GM23248 (cell line): ENCODE data around the gene TBXAS1. TPM values are rescaled to one million over a fixed set of nuclear protein-coding genes. Genes with fewer than 3 reads are reported as not detected.

Source experiments
- DNase-seq: peaks from one replicate; pipeline ENCODE4 v3.0.0-alpha.2; 2015
- H2AFZ ChIP-seq: fragments of 200-600 bp; sonication (generic); 2 replicates; pipeline ENCODE4 v1.6.1; 2016; ENCODE audit warnings: antibody characterized with exemption
- H3F3A ChIP-seq: fragments of 200-600 bp; sonication (generic); 2 replicates; pipeline ENCODE4 v1.6.1; 2016; ENCODE audit warnings: mild to moderate bottlenecking, antibody characterized with exemption, mixed run types; ENCODE audit not compliant: insufficient read depth
- H3K27ac ChIP-seq: fragments of 200-600 bp; sonication (generic); 2 replicates; pipeline ENCODE4 v1.5.1; 2016; ENCODE audit warnings: mild to moderate bottlenecking
- H3K27me3 ChIP-seq: fragments of 200-600 bp; sonication (generic); replicated peaks from 2 replicates; pipeline ENCODE4 v1.6.1; 2016; ENCODE audit warnings: mild to moderate bottlenecking; ENCODE audit not compliant: insufficient read depth
- H3K36me3 ChIP-seq: fragments of 200-600 bp; sonication (generic); 2 replicates; pipeline ENCODE4 v1.6.1; 2016; ENCODE audit warnings: low read depth, mild to moderate bottlenecking
- H3K4me1 ChIP-seq: fragments of 200-600 bp; sonication (generic); 2 replicates; pipeline ENCODE4 v1.6.1; 2016; ENCODE audit warnings: mild to moderate bottlenecking; ENCODE audit not compliant: insufficient read depth
- H3K4me2 ChIP-seq: fragments of 200-600 bp; sonication (generic); one replicate; pipeline ENCODE4 v1.6.1; 2016; ENCODE audit warnings: mild to moderate bottlenecking; ENCODE audit not compliant: unreplicated experiment
- H3K4me3 ChIP-seq: fragments of 200-600 bp; sonication (generic); 2 replicates; pipeline ENCODE4 v1.5.1; 2016; ENCODE audit warnings: mild to moderate bottlenecking
- H3K79me2 ChIP-seq: fragments of 200-600 bp; sonication (generic); 2 replicates; pipeline ENCODE4 v1.6.1; 2016; ENCODE audit warnings: mild to moderate bottlenecking; ENCODE audit not compliant: insufficient read depth
- H3K9ac ChIP-seq: fragments of 200-600 bp; sonication (generic); 2 replicates; pipeline ENCODE4 v1.6.1; 2016; ENCODE audit warnings: mild to moderate bottlenecking
- H3K9me2 ChIP-seq: fragments of 200-600 bp; sonication (generic); 2 replicates; pipeline ENCODE4 v1.6.1; 2016; ENCODE audit warnings: mixed run types, mild to moderate bottlenecking, moderate library complexity; ENCODE audit not compliant: insufficient read depth
- H3K9me3 ChIP-seq: fragments of 200-600 bp; sonication (generic); one replicate; pipeline ENCODE4 v1.6.1; 2017; ENCODE audit warnings: low read depth
- H4K20me1 ChIP-seq: fragments of 200-600 bp; sonication (generic); 2 replicates; pipeline ENCODE4 v1.6.0; 2016; ENCODE audit not compliant: insufficient read depth
- EZH2 ChIP-seq: fragments of 200-600 bp; sonication (generic); IDR thresholded peaks from 2 replicates; pipeline ENCODE4 v1.6.1; 2018; ENCODE audit warnings: antibody characterized with exemption, mild to moderate bottlenecking; ENCODE audit not compliant: insufficient read depth, poor library complexity, severe bottlenecking
- EZH2phosphoT487 ChIP-seq: fragments of 200-600 bp; sonication (generic); IDR thresholded peaks from 2 replicates; pipeline ENCODE4 v1.6.1; 2018; ENCODE audit warnings: antibody characterized with exemption, moderate library complexity, mild to moderate bottlenecking, low read depth; ENCODE audit not compliant: insufficient read depth
- WGBS, 2 experiments: methylation state at CpG; one replicate each; pipeline ENCODE4 v1.1.6; 2015 to 2017; ENCODE audit warnings: low lambda C conversion rate in 2 of 2, low coverage in 1 of 2; ENCODE audit errors: missing lambda C conversion rate in 2 of 2; 5-methylcytosine and 5-hydroxymethylcytosine counted together
- in situ Hi-C: fragments of 300-500 bp; cut with MboI; formaldehyde crosslinking; loops from 2 replicates; pipeline ENCODE4 v1.15.0; 2020
- polyA plus RNA-seq: library from polyadenylated mRNA; unstranded; fragments of >200 nt; fragmentation: Nextera tagmentation; extraction: Ambion mirVana; gene quantifications from 2 replicates; pipeline ENCODE4 v1.2.1, GENCODE V29; 2016
- total RNA-seq: library from RNA; depleted of rRNA; stranded (reverse); fragments of >200 nt; shearing (Covaris generic); gene quantifications from 2 replicates; pipeline ENCODE4 v1.2.3, GENCODE V29; 2014; rRNA removed

Gene TBXAS1
- total and polyA plus RNA-seq, 2 experiments from 2014 or later = 0.49 TPM; not detected in 1

GRCh38 chr7:140069298-140069949, 240.4 kb downstream of the TBXAS1 start:
- WGBS, 2 experiments = 75 to 79% methylated on average over 4 of the region's 4 CpGs
- in situ Hi-C loops = no loop called here
- H3K9me3 ChIP-seq = peaks cover 6% of the 10 kb centered on the region
- no peak overlapping the region for H3K27ac ChIP-seq
- H3K79me2 ChIP-seq = no peaks in the 10 kb centered on the region
- no peak overlapping the region for H3K9ac ChIP-seq
- no peaks in the 10 kb centered on the region for H3K9me2 ChIP-seq
- H3K4me2 ChIP-seq = no peak overlapping the region
- H4K20me1 ChIP-seq = no peaks in the 10 kb centered on the region
- no peak for DNase-seq
- H2AFZ ChIP-seq = no peak overlapping the region
- TF ChIP-seq EZH2 (no peak), EZH2phosphoT487 (no peak)
- no peaks in the 10 kb centered on the region for H3K36me3 ChIP-seq
- no peaks in the 10 kb centered on the region for H3K4me1 ChIP-seq
- no peaks in the 10 kb centered on the region for H3F3A ChIP-seq
- H3K27me3 ChIP-seq = no peaks in the 10 kb centered on the region
- no peak overlapping the region for H3K4me3 ChIP-seq

Other genes with a start within 250 kb of the TBXAS1 start
- 7.9 and 9.1 TPM in 2 replicates for gene HIPK2, start 51.3 kb upstream of the TBXAS1 start, total RNA-seq
- gene HIPK2, start 51.3 kb upstream of the TBXAS1 start, polyA plus RNA-seq = 4.7 and 4.9 TPM in 2 replicates
- gene PARP12, start 233.7 kb downstream of the TBXAS1 start, total RNA-seq = 10.4 and 11.0 TPM in 2 replicates
- gene PARP12, start 233.7 kb downstream of the TBXAS1 start, polyA plus RNA-seq = 4.9 and 5.4 TPM in 2 replicates